Heart left ventricle (tissue), 16 donors: ENCODE data around the gene REV3L. TPM values are rescaled to one million over a fixed set of nuclear protein-coding genes. Genes with fewer than 3 reads are reported as not detected.

Source experiments
- ATAC-seq, 4 donors: fragments of 200-7000 bp; cut with Tn5 transposase; one replicate each; pipeline ENCODE4 v1.9.1; 2020 to 2022; ENCODE audit warnings: moderate library complexity in 4 of 4, mild to moderate bottlenecking in 3 of 4, moderate number of reproducible peaks in 1 of 4
- DNase-seq, 5 donors: peaks; one replicate each; pipeline ENCODE4 v3.0.0-alpha.2; 2020
- H3K27ac ChIP-seq, 12 donors: fragments of 200-600 bp; sonication (generic) in 4 of 12; one replicate each; pipeline versions ENCODE4 v1.5.0 to v1.8.0; 2016 to 2022; ENCODE audit warnings: mild to moderate bottlenecking in 2 of 12
- H3K27me3 ChIP-seq, 9 donors: fragments of 200-600 bp; sonication (generic) in 2 of 9; one replicate each; pipeline versions ENCODE4 v1.5.1 to v1.8.0; 2016 to 2022; ENCODE audit warnings: mild to moderate bottlenecking in 3 of 9
- H3K36me3 ChIP-seq, 9 donors: fragments of 200-600 bp; sonication (generic) in 2 of 9; one replicate each; pipeline versions ENCODE4 v1.5.0 to v1.8.0; 2018 to 2022; ENCODE audit warnings: mild to moderate bottlenecking in 2 of 9
- H3K4me1 ChIP-seq, 12 donors: fragments of 200-600 bp; sonication (generic) in 4 of 12; one replicate each; pipeline versions ENCODE4 v1.5.0 to v1.8.0; 2016 to 2022; ENCODE audit warnings: mild to moderate bottlenecking in 3 of 12
- H3K4me3 ChIP-seq, 12 donors: fragments of 200-600 bp; sonication (generic) in 4 of 12; one replicate each; pipeline versions ENCODE4 v1.5.0 to v1.8.0; 2017 to 2022; ENCODE audit warnings: mild to moderate bottlenecking in 9 of 12, moderate library complexity in 4 of 12
- H3K9me3 ChIP-seq, 12 donors: fragments of 200-600 bp; sonication (generic) in 4 of 12; one replicate each; pipeline versions ENCODE4 v1.5.0 to v1.8.0; 2016 to 2022; ENCODE audit warnings: mild to moderate bottlenecking in 1 of 12
- CTCF ChIP-seq, 12 donors: fragments of 200-600 bp; sonication (generic) in 4 of 12; IDR thresholded peaks; one replicate each; pipeline versions ENCODE4 v1.5.0 to v1.8.0; 2018 to 2022; ENCODE audit warnings: antibody characterized with exemption in 12 of 12, mild to moderate bottlenecking in 5 of 12
- POLR2A ChIP-seq, 2 donors: fragments of 450-650 bp; IDR thresholded peaks; one replicate each; pipeline ENCODE4 v1.6.1; 2017; ENCODE audit warnings: antibody characterized with exemption in 2 of 2, mild to moderate bottlenecking in 2 of 2, moderate library complexity in 2 of 2
- WGBS, 4 donors: extraction: QIAGEN DNeasy Blood & Tissue Kit in 2 of 4; methylation state at CpG; one replicate each; pipeline versions ENCODE4 v1.1.5 to v1.1.7; 2013 to 2018; 5-methylcytosine and 5-hydroxymethylcytosine counted together
- intact Hi-C, 10 donors: fragments of 100-400 bp; cut with DNase I; formaldehyde crosslinking; loops; one replicate each; pipeline versions ENCODE4 v1.11.1 to v1.14.2; 2022
- long read RNA-seq, 3 donors: library from polyadenylated mRNA; unstranded; transcript quantifications; one replicate each; pipeline ENCODE4 v2.0.0, GENCODE V29; 2020 to 2021
- polyA plus RNA-seq, 2 donors: library from polyadenylated mRNA; stranded (reverse); fragments of 200-250 nt; gene quantifications; one replicate each; pipeline ENCODE4 v1.2.3, GENCODE V29; 2013
- total RNA-seq, 9 donors: library from RNA; depleted of rRNA in 2 of 9; stranded (reverse); fragments of >200 nt in 2 of 9; fragmentation: NEBNext Ultra II Directional in 3 of 9; extraction: Animal tissue kit (Norgen Biotek cat#: 25700) in 3 of 9; gene quantifications; one replicate each; pipeline versions ENCODE4 v1.1.0 to v1.2.4, GENCODE V29; 2016 to 2023
- donor health status: ischemic (EF 13 %, LVEDD 7.1; RV severe dilation, severe dysfunction).
- donor health status: healthy with polysubstance abuse.
- donor health status: DM: no; HTN: yes; CAD: no.
- donor health status: DM: no; HTN: no; CAD: no.
- donor health status: ischemic (EF 25% LVEDD 6.9; RV normal size, moderate dysfunction).
- donor health status: ischemic (EF 25% LVEDD 5.7; RV mildly dilated, moderate dysfunction).
- donor health status: healthy.
- donor health status: DM: yes; HTN: yes; CAD: no.
- donor health status: ischemic (EF 35%, LVEDD 5.7; RV mildly dilated, moderate dysfunction).
- donor health status: nonischemic (EF 11% LVEDD 7.7; RV severe dilation, severe dysfunction).
- donor health status: DM: yes; HTN: yes; CAD: no.
- donor health status: PGD.
- donor health status: ischemic (EF 29% LVEDD 5.4; RV normal size, mild dysfunction).
- donor health status: nonischemic (EF 23%, LVEDD 6.1; RV moderate dilation, normal function).

Gene REV3L
- total RNA-seq: 10 to 100 TPM; 10.9 to 20.0 (median 15.5) TPM
- 1 to 10 TPM; 6.1 to 8.5 TPM for polyA plus RNA-seq
- long read RNA-seq, donor 1, partial matches to known transcripts: 11 of 25 reads
- long read RNA-seq, donor 1, other reads (novel, unspliced or antisense): 14 of 25 reads
- long read RNA-seq, donor 2, partial matches to known transcripts: 7 of 8 reads
- long read RNA-seq, donor 2, other reads (novel, unspliced or antisense): 1 of 8 reads
- long read RNA-seq, donor 3, partial matches to known transcripts: 11 of 15 reads
- long read RNA-seq, donor 3, other reads (novel, unspliced or antisense): 4 of 15 reads

GRCh38 chr6:111482959-111483735, at the start of gene REV3L:
TSS of gene REV3L (minus strand) at chr6:111483218. CDS start at chr6:111482888, 330 bp downstream.
- intact Hi-C loops: loop anchor here (1.0 to 10.0 kb wide), 16 partner anchors 49 to 226 kb away; partner anchors contain the start of gene TRAF3IP2 (in 6 of the 10)
- peak in 1 of 2 donors; percentile 47 for TF ChIP-seq POLR2A (IDR thresholded peaks at IDR 0.05)
- TF ChIP-seq CTCF (IDR thresholded peaks at IDR 0.05): no peak
- Histone ChIP-seq H3K4me3 (peak within 1 kb of the TSS; percentile 75 to 99 (median 92)), H3K27ac (peak within 1 kb of the TSS; percentile 96 to 100 (median 99)), H3K36me3 (peaks cover 0 to 3% (median 0%) of the 10 kb centered on the region in 9 donors), H3K9me3 (no peaks in the 10 kb centered on the region), H3K27me3 (no peaks in the 10 kb centered on the region), H3K4me1 (peaks cover 0 to 65% (median 38%) of the 10 kb centered on the region in 12 donors)
- WGBS, 4 donors: 0 to 4% (median 1%) methylated on average over 21 to 84 of the region's 84 CpGs
- DNase-seq (peak; percentile 90 to 92 (median 92)), ATAC-seq (peak; percentile 60 to 86 (median 76))

GRCh38 chr6:111531185-111531584, 48.2 kb upstream of the REV3L start:
- no peak for DNase-seq
- no peak for ATAC-seq
- Histone ChIP-seq H3K9me3 (no peaks in the 10 kb centered on the region), H3K27me3 (no peaks in the 10 kb centered on the region), H3K36me3 (no peaks in the 10 kb centered on the region), H3K4me1 (peaks cover 0 to 17% (median 8%) of the 10 kb centered on the region in 12 donors), H3K4me3 (no peak overlapping the region), H3K27ac (no peak overlapping the region)
- TF ChIP-seq POLR2A (IDR thresholded peaks at IDR 0.05): no peak
- TF ChIP-seq CTCF (IDR thresholded peaks at IDR 0.05): no peak
- WGBS, 4 donors: 94 to 97% (median 95%) methylated on average over 5 of the region's 5 CpGs
- intact Hi-C loops: loop anchor here in 1 of 10 donors (5.0 kb wide), 1 partner anchor 49 kb away; the partner anchor contains the start of gene REV3L

- no peaks in the 10 kb centered on the region for H3K36me3 ChIP-seq
- no peak overlapping the region for H3K4me3 ChIP-seq
- H3K9me3 ChIP-seq: no peaks in the 10 kb centered on the region
- WGBS, 4 donors: 91 to 99% (median 98%) methylated on average over 8 of the region's 8 CpGs
- H3K27ac ChIP-seq: no peak overlapping the region
- TF ChIP-seq CTCF (IDR thresholded peaks at IDR 0.05) (no peak), POLR2A (IDR thresholded peaks at IDR 0.05) (no peak)
- peaks cover 0 to 17% (median 8%) of the 10 kb centered on the region in 12 donors for H3K4me1 ChIP-seq
- intact Hi-C loops: loop anchor here in 1 of 10 donors (5.0 kb wide), 1 partner anchor 48 kb away; the partner anchor contains the start of gene REV3L
- H3K27me3 ChIP-seq: no peaks in the 10 kb centered on the region
- ATAC-seq: no peak
- DNase-seq: no peak
Measured at GRCh38 chr6:111530667-111531066, 47.6 kb upstream of the REV3L start.

- TF ChIP-seq CTCF (IDR thresholded peaks at IDR 0.05) (no peak), POLR2A (IDR thresholded peaks at IDR 0.05) (no peak)
- 69 to 80% (median 75%) methylated on average over 2 of the region's 2 CpGs for WGBS, 4 donors
- intact Hi-C loops: loop anchor here in 1 of 10 donors (5.0 kb wide), 1 partner anchor 48 kb away; the partner anchor contains the start of gene REV3L
Measured at GRCh38 chr6:111530218-111530617, 47.2 kb upstream of the REV3L start.

More at GRCh38 chr6:111530218-111530617, 47.2 kb upstream of the REV3L start:
- ATAC-seq (no peak), DNase-seq (no peak)
- no peaks in the 10 kb centered on the region for H3K9me3 ChIP-seq
- no peaks in the 10 kb centered on the region for H3K36me3 ChIP-seq
- no peaks in the 10 kb centered on the region for H3K27me3 ChIP-seq
- no peak overlapping the region for H3K4me3 ChIP-seq
- peaks cover 0 to 17% (median 8%) of the 10 kb centered on the region in 12 donors for H3K4me1 ChIP-seq
- H3K27ac ChIP-seq: no peak overlapping the region
